Panc1 (cell line): ENCODE results near the gene PHF2. TPM values are rescaled to one million over a fixed set of nuclear protein-coding genes. Genes with fewer than 3 reads are reported as not detected.

Experiments
- ATAC-seq: fragments of 200-7000 bp; cut with Tn5 transposase; 2 replicates; pipeline ENCODE4 v1.9.1; 2020; ENCODE audit warnings: mild to moderate bottlenecking, moderate library complexity
- BruUV-seq: library from RNA; stranded (reverse); fragments of 400-500 nt; replicated peaks from 2 replicates; lab custom pipeline; 2021; lab: Mats Ljungman, UMichigan
- CTCF ChIA-PET: fragments of 300-600 bp; sonication (Branson Sonifier 250); formaldehyde crosslinking; loops from one replicate; lab custom pipeline; 2022; ENCODE audit warnings: antibody characterized with exemption; lab: Charles Lee
- POLR2A ChIA-PET: fragments of 300-600 bp; sonication (Branson Sonifier 250); formaldehyde crosslinking; loops from one replicate; lab custom pipeline; 2022; ENCODE audit warnings: antibody characterized with exemption; lab: Charles Lee
- DNase-seq: peaks from one replicate; pipeline ENCODE4 v3.0.0-alpha.2; 2010; ENCODE audit warnings: low read depth, low spot score
- H3K27ac ChIP-seq: 2 replicates; pipeline ENCODE4 v1.5.1; 2011; ENCODE audit warnings: mild to moderate bottlenecking, low read length, inconsistent platforms
- H3K27me3 ChIP-seq: fragments of 200-500 bp; sonication (Bioruptor generic); 2 replicates; pipeline ENCODE4 v1.6.0; 2014; ENCODE audit warnings: low read length, inconsistent platforms; ENCODE audit not compliant: control insufficient read depth, insufficient read depth
- H3K36me3 ChIP-seq: fragments of 200-500 bp; sonication (Bioruptor generic); 2 replicates; pipeline ENCODE4 v1.5.1; 2014; ENCODE audit warnings: inconsistent platforms, mild to moderate bottlenecking, low read length, moderate library complexity; ENCODE audit not compliant: control insufficient read depth, insufficient read depth
- H3K4me1 ChIP-seq: 2 replicates; pipeline ENCODE4 v1.5.1; 2011; ENCODE audit warnings: inconsistent platforms, mild to moderate bottlenecking, low read length, moderate library complexity; ENCODE audit not compliant: control insufficient read depth, insufficient read depth
- H3K4me3 ChIP-seq, 2 experiments: 2 replicates each; pipeline ENCODE4 v1.5.1; 2011 to 2012; ENCODE audit warnings: low read depth in 2 of 2, low read length in 2 of 2, mild to moderate bottlenecking in 2 of 2, inconsistent platforms in 1 of 2, moderate library complexity in 1 of 2
- H3K9me3 ChIP-seq: fragments of 200-500 bp; sonication (Bioruptor generic); 2 replicates; pipeline ENCODE4 v1.5.1; 2014; ENCODE audit warnings: low read depth, mild to moderate bottlenecking, inconsistent platforms, low read length, moderate library complexity; ENCODE audit not compliant: control insufficient read depth, insufficient read depth
- CTCF ChIP-seq: fragments of 450-650 bp; IDR thresholded peaks from 2 replicates; pipeline ENCODE4 v1.5.1; 2017; ENCODE audit warnings: mild to moderate bottlenecking
- POLR2AphosphoS5 ChIP-seq: IDR thresholded peaks from 2 replicates; pipeline ENCODE4 v1.6.1; 2012; ENCODE audit warnings: mild to moderate bottlenecking, low read depth, low read length, moderate library complexity
- SIN3A ChIP-seq: IDR thresholded peaks from 2 replicates; pipeline ENCODE4 v1.6.1; 2012; ENCODE audit warnings: low read depth, mild to moderate bottlenecking, low read length, moderate library complexity, borderline replicate concordance; ENCODE audit not compliant: insufficient read depth
- TCF7L2 ChIP-seq: IDR thresholded peaks from 2 replicates; pipeline ENCODE4 v1.6.1; 2011; ENCODE audit warnings: mild to moderate bottlenecking, low read depth, low read length, inconsistent platforms
- in situ Hi-C: cut with HindIII; loops from 2 replicates; pipeline ENCODE4 v1.10.0; 2016; ENCODE audit warnings: low sequenced_read_pairs, low pct_unique_long_range_greater_than_20kb
- intact Hi-C: fragments of 100-400 bp; cut with micrococcal nuclease; formaldehyde crosslinking; loops from one replicate; pipeline ENCODE4 v1.10.0; 2022; ENCODE audit not compliant: unreplicated experiment
- total RNA-seq: library from RNA; stranded (reverse); gene quantifications from one replicate; pipeline ENCODE4 v1.2.1, GENCODE V29; 2021; ENCODE audit not compliant: unreplicated experiment
- TF ChIP-seq, protein P1 (sequence below), 2 experiments: IDR thresholded peaks; 2 replicates each; pipeline ENCODE4 v1.6.1; 2011 to 2012; ENCODE audit warnings: low read depth in 2 of 2, control low read depth in 1 of 2, low read length in 1 of 2, mild to moderate bottlenecking in 1 of 2, moderate library complexity in 1 of 2; ENCODE audit not compliant: insufficient read depth in 1 of 2

PHF2 gene
- total RNA-seq, 1 experiment from 2014 or later: 16.6 TPM

DNA sequence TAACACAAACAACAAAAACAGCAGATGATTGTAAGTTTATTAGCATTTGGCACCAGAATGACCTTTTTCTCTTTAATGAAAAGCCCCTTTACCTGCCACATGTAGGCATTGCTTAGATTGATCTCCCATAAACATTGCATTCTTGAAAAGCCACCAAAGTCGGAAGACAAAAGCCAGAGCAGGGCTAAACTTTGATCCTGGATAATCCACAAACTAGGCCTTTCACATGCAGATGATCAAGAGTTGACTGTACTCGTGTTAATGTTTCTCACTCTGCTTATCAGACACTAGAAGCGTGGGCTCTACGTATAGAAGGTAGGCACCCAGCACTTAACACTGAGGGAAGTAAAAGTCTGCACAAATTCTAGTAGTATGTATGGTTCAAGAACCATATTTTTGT is 21.0 kb upstream of the PHF2 start:
- intact Hi-C loops: no loop called here
- TF ChIP-seq CTCF (no peak), TCF7L2 (no peak), SIN3A (no peak), POLR2AphosphoS5 (no peak)
- TF ChIP-seq, protein P1, sequence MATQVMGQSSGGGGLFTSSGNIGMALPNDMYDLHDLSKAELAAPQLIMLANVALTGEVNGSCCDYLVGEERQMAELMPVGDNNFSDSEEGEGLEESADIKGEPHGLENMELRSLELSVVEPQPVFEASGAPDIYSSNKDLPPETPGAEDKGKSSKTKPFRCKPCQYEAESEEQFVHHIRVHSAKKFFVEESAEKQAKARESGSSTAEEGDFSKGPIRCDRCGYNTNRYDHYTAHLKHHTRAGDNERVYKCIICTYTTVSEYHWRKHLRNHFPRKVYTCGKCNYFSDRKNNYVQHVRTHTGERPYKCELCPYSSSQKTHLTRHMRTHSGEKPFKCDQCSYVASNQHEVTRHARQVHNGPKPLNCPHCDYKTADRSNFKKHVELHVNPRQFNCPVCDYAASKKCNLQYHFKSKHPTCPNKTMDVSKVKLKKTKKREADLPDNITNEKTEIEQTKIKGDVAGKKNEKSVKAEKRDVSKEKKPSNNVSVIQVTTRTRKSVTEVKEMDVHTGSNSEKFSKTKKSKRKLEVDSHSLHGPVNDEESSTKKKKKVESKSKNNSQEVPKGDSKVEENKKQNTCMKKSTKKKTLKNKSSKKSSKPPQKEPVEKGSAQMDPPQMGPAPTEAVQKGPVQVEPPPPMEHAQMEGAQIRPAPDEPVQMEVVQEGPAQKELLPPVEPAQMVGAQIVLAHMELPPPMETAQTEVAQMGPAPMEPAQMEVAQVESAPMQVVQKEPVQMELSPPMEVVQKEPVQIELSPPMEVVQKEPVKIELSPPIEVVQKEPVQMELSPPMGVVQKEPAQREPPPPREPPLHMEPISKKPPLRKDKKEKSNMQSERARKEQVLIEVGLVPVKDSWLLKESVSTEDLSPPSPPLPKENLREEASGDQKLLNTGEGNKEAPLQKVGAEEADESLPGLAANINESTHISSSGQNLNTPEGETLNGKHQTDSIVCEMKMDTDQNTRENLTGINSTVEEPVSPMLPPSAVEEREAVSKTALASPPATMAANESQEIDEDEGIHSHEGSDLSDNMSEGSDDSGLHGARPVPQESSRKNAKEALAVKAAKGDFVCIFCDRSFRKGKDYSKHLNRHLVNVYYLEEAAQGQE (IDR thresholded peaks at IDR 0.05; ENCODE audit: insufficient read depth in 1 of 2, low read depth in 2 of 2, low read length in 1 of 2): no peak
- DNase-seq: no peak
- ChIA-PET POLR2A (no interaction called here), CTCF (no interaction called here)
- ATAC-seq: no peak
- in situ Hi-C loops: no loop called here
- Histone ChIP-seq H3K36me3 (peaks cover 18% of the 10 kb centered on the region), H3K27ac (no peak overlapping the region), H3K4me1 (no peaks in the 10 kb centered on the region), H3K9me3 (no peaks in the 10 kb centered on the region), H3K27me3 (no peaks in the 10 kb centered on the region), H3K4me3 (no peak overlapping the region)
- BruUV-seq: no TSS peak

GRCh38 chr9:93557366-93558137 is 18.8 kb upstream of the PHF2 start:
- CTCF ChIA-PET: interaction anchor here (0.5 kb wide), 1 partner anchor 449 kb away, joined by 3 read pairs; no protein-coding TSS in a partner anchor
- no peaks in the 10 kb centered on the region for H3K27me3 ChIP-seq
- ATAC-seq (no peak), DNase-seq (no peak)
- POLR2A ChIA-PET: no interaction called here
- intact Hi-C loops: no loop called here
- no peaks in the 10 kb centered on the region for H3K4me1 ChIP-seq
- BruUV-seq: no TSS peak
- peaks cover 16% of the 10 kb centered on the region for H3K36me3 ChIP-seq
- no peak overlapping the region for H3K27ac ChIP-seq
- no peak overlapping the region for H3K4me3 ChIP-seq
- no peaks in the 10 kb centered on the region for H3K9me3 ChIP-seq
- TF ChIP-seq TCF7L2 (no peak), CTCF (no peak), POLR2AphosphoS5 (no peak), SIN3A (no peak)
- TF ChIP-seq, protein P1 (IDR thresholded peaks at IDR 0.05; ENCODE audit: insufficient read depth in 1 of 2, low read depth in 2 of 2, low read length in 1 of 2): no peak
- in situ Hi-C loops: no loop called here
